NB4 (cell line): ENCODE data around the gene ANAPC5.

Source experiments
- CTCF ChIP-seq: IDR thresholded peaks from one replicate; pipeline ENCODE4 v1.5.1; 2012; ENCODE audit warnings: low read depth, low read length
- POLR2A ChIP-seq: IDR thresholded peaks from 2 replicates; pipeline ENCODE4 v1.6.1; 2011; ENCODE audit warnings: mild to moderate bottlenecking; ENCODE audit not compliant: insufficient read length; ENCODE audit errors: extremely low read depth

GRCh38 chr12:121373755-121374154 lies 21.5 kb upstream of the ANAPC5 start:
- TF ChIP-seq POLR2A (no peak), CTCF (no peak)
